ENCODE measurements around the gene ELL. TPM values are rescaled to one million over a fixed set of nuclear protein-coding genes. Genes with fewer than 3 reads are reported as not detected.

Gene ELL
- total and polyA plus RNA-seq, 2 donors (not counting 3 experiments of a cell fraction or from before 2014, with no cell fraction given) = 9.9 to 18.2 TPM

DNA sequence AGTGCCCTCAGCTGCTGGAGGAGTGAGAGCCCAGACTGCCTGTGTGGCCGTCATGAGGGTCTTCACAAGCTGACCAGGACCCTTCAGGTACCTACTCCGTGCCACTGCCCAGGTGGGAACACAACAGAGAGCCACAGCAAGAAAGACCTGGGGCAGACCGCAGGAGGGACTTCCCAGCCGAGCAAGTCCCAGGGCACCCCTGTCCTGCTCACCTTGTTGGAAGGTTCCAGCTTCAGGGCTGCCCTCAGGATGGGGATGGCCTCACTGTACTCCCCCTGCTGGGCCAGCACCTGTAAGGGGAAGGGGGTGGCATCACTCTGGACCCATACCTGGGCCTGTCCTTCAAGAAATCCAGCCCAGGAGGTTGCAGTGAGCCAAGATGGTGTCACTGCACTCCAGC, 11.2 kb upstream of the ELL start:
- DNase-seq (ENCODE audit: low read depth, low spot score) (no peak), FAIRE-seq (no peak)
- Histone ChIP-seq H3K27me3 (ENCODE audit: control insufficient read depth in 2 of 2, insufficient read depth in 2 of 2, low read length in 2 of 2) (no peaks in the 10 kb centered on the region), H3K4me1 (ENCODE audit: control insufficient read depth, extremely low read depth, insufficient read depth, low read length) (no peaks in the 10 kb centered on the region), H4K20me1 (replicated peaks; ENCODE audit: control insufficient read depth, extremely low read depth, insufficient read depth, low read length) (no peaks in the 10 kb centered on the region), H3K36me3 (ENCODE audit: control insufficient read depth in 2 of 2, extremely low read depth in 1 of 2, insufficient read depth in 2 of 2, low read length in 2 of 2) (peaks cover 5 to 30% of the 10 kb centered on the region in 2 experiments), H3K4me2 (ENCODE audit: insufficient read depth, low read length) (no peak overlapping the region), H3K9me3 (replicated peaks; ENCODE audit: control insufficient read depth, insufficient read depth, low read length) (no peaks in the 10 kb centered on the region), H3K9me1 (replicated peaks; ENCODE audit: control insufficient read depth, extremely low read depth, insufficient read depth, low read length) (no peaks in the 10 kb centered on the region), H3K4me3 (replicated peaks in 1 of 3; ENCODE audit: insufficient read depth in 1 of 3, low read depth in 1 of 3, low read length in 3 of 3) (no peak overlapping the region), H3K79me2 (ENCODE audit: control insufficient read depth, insufficient read depth, low read length) (no peaks in the 10 kb centered on the region), H2AFZ (ENCODE audit: low read depth, low read length) (no peak overlapping the region), H3K9ac (replicated peaks; ENCODE audit: extremely low read depth, insufficient read depth, low read length) (no peak overlapping the region), H3K27ac (ENCODE audit: insufficient read depth, low read depth, low read length) (no peak overlapping the region)
- POLR2A ChIA-PET = no interaction called here
- BruUV-seq (replicated peaks) = no TSS peak
- dilution Hi-C loops (cut with MboI; ENCODE audit: extremely low pct_ligation_motif_present, low sequenced_read_pairs) (no loop called here), intact Hi-C loops (cut with micrococcal nuclease) (no loop called here)
- CTCF ChIA-PET = no interaction called here
- TF ChIP-seq MYC (IDR thresholded peaks at IDR 0.05; ENCODE audit: low read depth, low read length) (no peak), FOS (IDR thresholded peaks at IDR 0.05; ENCODE audit: borderline replicate concordance, insufficient read depth, low read length) (no peak), POLR2A (IDR thresholded peaks at IDR 0.05; ENCODE audit: low read depth, low read length) (no peak), GATA2 (IDR thresholded peaks at IDR 0.05; ENCODE audit: insufficient read depth, insufficient read length, low read depth, low read length) (no peak), POLR2AphosphoS5 (IDR thresholded peaks at IDR 0.05; ENCODE audit: insufficient read depth, low read depth, low read length) (no peak), EZH2 (IDR thresholded peaks at IDR 0.05; ENCODE audit: borderline replicate concordance, low read depth, low read length, severe bottlenecking) (no peak), JUN (IDR thresholded peaks at IDR 0.05; ENCODE audit: borderline replicate concordance, insufficient read depth, insufficient read length, low read depth) (no peak)
- TF ChIP-seq, protein P1, sequence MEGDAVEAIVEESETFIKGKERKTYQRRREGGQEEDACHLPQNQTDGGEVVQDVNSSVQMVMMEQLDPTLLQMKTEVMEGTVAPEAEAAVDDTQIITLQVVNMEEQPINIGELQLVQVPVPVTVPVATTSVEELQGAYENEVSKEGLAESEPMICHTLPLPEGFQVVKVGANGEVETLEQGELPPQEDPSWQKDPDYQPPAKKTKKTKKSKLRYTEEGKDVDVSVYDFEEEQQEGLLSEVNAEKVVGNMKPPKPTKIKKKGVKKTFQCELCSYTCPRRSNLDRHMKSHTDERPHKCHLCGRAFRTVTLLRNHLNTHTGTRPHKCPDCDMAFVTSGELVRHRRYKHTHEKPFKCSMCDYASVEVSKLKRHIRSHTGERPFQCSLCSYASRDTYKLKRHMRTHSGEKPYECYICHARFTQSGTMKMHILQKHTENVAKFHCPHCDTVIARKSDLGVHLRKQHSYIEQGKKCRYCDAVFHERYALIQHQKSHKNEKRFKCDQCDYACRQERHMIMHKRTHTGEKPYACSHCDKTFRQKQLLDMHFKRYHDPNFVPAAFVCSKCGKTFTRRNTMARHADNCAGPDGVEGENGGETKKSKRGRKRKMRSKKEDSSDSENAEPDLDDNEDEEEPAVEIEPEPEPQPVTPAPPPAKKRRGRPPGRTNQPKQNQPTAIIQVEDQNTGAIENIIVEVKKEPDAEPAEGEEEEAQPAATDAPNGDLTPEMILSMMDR (IDR thresholded peaks at IDR 0.05; ENCODE audit: extremely low read depth in 1 of 2, insufficient read depth in 1 of 2, low read depth in 1 of 2, low read length in 2 of 2) = no peak
- TF ChIP-seq, protein P2, sequence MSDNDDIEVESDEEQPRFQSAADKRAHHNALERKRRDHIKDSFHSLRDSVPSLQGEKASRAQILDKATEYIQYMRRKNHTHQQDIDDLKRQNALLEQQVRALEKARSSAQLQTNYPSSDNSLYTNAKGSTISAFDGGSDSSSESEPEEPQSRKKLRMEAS (IDR thresholded peaks at IDR 0.05; ENCODE audit: insufficient read depth, insufficient read length) = no peak
